ENCODE measurements around the gene PNPLA7.

PNPLA7 gene

DNA sequence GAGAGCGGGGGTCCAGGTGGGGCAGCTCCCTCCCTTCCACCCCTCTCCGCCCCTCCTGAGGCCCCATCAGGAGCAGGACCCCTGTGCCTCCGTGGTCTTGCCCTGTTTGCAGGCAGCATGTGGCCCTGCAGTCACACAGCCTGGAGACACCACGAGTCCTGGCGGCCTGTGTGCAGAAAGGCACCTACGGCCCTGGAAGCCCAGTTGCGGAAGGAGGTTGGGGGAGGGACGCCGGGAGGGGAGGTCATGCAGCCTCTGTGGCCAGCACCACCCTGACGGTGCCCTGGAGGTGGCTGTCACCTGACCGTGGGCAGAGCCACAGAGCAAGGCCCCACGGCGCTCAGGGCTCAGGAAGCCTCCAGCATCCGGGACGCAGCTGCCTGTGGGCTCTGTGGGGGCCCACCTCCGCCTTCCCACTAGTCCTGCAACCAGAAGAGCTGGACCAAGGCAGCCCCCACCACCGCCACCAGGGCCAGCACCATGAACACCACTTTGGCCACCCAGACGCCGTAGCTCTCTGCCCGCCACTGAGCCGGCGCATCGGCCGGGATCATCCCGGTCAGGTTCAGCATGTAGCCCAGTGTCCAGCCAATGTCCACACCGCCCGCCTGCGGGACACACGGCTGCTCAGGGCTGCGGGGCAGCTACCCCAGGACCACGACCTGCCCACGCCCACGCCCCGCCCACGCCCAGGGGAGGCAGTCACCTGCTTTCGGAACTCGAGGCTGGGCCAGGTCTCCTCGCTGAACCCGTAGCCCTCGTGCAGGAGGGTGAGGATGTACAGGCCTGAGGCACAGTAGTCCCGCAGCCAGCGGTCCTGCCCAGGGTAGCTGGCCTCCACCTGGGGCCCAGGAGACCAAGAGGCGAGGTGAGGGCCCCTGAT, 115.5 kb downstream of the PNPLA7 start:
- TF ChIP-seq POLR2AphosphoS5 (IDR thresholded peaks at IDR 0.05; ENCODE audit: low read depth, low read length) (no peak), POLR2A (IDR thresholded peaks at IDR 0.05; ENCODE audit: low read depth, low read length) (no peak), TAF1 (IDR thresholded peaks at IDR 0.05; ENCODE audit: borderline replicate concordance, low read depth, low read length) (no peak)
- no peak for FAIRE-seq
- DNase-seq (ENCODE audit: insufficient read length) = no peak

DNA sequence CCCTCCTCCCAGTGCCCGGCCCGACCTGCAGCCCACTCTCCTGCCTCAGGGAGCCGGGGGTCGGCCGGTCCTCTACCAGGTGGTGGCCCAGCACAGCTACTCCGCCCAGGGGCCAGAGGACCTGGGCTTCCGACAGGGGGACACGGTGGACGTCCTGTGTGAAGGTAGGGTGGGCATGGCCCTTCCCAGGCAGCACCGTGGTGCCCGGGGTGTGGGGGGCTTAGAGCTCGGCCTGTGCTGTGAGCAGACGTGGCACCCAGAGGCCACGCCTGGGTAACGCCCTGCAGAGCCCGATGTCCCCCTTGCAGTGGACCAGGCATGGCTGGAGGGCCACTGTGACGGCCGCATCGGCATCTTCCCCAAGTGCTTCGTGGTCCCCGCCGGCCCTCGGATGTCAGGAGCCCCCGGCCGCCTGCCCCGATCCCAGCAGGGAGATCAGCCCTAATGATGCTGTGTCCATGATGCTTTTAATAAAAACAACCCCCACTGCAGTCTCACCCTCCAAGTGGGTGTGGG, 116.2 kb downstream of the PNPLA7 start:
- TF ChIP-seq POLR2AphosphoS5 (IDR thresholded peaks at IDR 0.05; ENCODE audit: low read depth, low read length) = no peak
- TF ChIP-seq POLR2A (IDR thresholded peaks at IDR 0.05; ENCODE audit: low read depth, low read length) = no peak
- TF ChIP-seq TAF1 (IDR thresholded peaks at IDR 0.05; ENCODE audit: borderline replicate concordance, low read depth, low read length) = no peak
- FAIRE-seq = no peak

DNA sequence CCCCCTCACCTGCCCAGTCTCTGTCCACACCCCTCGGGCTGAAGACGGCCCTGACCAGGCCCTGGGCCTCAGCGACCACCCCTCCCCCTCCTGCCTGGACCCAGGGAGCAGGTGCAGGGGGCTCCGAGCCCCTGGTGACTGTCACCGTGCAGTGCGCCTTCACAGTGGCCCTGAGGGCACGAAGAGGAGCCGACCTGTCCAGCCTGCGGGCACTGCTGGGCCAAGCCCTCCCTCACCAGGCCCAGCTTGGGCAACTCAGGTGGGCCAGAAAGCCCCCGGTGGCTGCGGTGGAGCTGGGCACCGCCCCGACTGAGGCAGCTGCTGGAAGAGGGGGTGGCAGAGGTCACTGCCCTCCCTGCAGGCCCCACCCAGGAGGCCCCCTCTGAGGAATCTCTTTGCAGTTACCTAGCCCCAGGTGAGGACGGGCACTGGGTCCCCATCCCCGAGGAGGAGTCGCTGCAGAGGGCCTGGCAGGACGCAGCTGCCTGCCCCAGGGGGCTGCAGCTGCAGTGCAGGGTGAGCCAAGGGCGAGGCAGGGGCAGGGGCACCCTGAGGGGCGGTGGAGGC, 116.8 kb downstream of the PNPLA7 start:
- TF ChIP-seq POLR2AphosphoS5 (IDR thresholded peaks at IDR 0.05; ENCODE audit: low read depth, low read length) = no peak
- no peak for TF ChIP-seq TAF1 (IDR thresholded peaks at IDR 0.05; ENCODE audit: borderline replicate concordance, low read depth, low read length)
- TF ChIP-seq POLR2A (IDR thresholded peaks at IDR 0.05; ENCODE audit: low read depth, low read length) = no peak
- FAIRE-seq = no peak
- no peak for DNase-seq (ENCODE audit: insufficient read length)

More for the DNA sequence above, 116.2 kb downstream of the PNPLA7 start:
- no peak for DNase-seq (ENCODE audit: insufficient read length)

DNA sequence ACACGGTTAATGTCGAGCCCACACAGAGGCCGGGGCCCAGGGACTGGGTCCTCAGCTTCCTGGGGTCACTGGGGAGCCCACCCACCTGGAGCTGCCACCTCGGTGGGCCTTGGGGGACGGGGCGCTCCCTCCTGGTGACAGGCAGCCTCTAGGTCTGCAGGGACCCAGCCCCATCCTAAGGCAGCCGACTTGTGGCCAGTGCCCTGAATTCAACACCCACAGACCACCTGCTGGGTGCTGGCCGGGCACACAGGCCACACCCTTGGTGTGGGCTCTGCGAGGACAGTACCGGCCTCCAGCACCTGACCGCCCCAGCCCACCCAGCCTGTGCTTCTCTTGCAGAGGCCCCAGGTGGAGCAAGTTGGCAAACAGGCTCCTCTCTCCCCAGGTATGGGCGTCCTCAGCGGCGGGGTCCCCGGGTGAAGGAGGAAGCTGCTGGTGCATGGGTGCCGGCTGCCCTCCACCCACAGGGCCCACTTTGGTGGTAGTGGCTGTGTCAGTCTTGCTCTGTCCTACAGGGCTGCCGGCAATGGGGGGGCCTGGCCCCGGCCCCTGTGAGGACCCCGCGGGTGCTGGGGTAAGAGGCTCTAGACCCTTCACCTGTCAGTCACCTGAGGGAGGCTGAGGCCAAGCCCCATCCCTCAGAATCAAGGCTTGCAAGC, 117.4 kb downstream of the PNPLA7 start:
- DNase-seq (ENCODE audit: insufficient read length) = no peak

DNA sequence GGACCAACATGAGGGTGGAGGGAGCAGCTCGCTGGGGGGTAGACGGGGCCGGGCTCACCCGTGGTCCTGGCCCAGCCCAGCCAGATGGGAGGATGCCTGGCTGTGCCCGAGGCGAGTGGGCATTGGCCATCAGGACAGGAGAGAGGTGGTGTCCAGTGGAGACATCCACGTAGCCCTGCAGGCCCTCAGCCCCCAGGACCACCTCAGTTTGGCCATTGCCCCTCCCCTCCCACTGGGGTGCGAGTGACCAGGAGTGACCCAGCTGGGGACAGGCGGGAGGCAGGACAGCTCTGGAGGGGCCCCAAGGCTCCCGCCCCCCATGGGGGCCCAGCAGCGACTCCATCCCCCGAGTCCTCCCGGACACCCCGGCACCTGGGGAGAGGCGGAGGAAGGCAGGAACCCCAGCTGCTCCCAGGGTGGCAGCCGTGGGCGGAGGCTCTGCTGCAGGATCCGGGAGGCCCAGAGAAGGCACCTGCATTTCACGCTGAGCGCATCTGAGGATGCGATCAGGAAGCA, 118.7 kb downstream of the PNPLA7 start:
- no peak for DNase-seq (ENCODE audit: insufficient read length)
- no peak for FAIRE-seq
- TF ChIP-seq TAF1 (IDR thresholded peaks at IDR 0.05; ENCODE audit: borderline replicate concordance, low read depth, low read length) (no peak), POLR2AphosphoS5 (IDR thresholded peaks at IDR 0.05; ENCODE audit: low read depth, low read length) (no peak), POLR2A (IDR thresholded peaks at IDR 0.05; ENCODE audit: low read depth, low read length) (no peak)

More for the DNA sequence above, 117.4 kb downstream of the PNPLA7 start:
- no peak for FAIRE-seq
- TF ChIP-seq POLR2AphosphoS5 (IDR thresholded peaks at IDR 0.05; ENCODE audit: low read depth, low read length) = no peak
- no peak for TF ChIP-seq POLR2A (IDR thresholded peaks at IDR 0.05; ENCODE audit: low read depth, low read length)
- no peak for TF ChIP-seq TAF1 (IDR thresholded peaks at IDR 0.05; ENCODE audit: borderline replicate concordance, low read depth, low read length)

DNA sequence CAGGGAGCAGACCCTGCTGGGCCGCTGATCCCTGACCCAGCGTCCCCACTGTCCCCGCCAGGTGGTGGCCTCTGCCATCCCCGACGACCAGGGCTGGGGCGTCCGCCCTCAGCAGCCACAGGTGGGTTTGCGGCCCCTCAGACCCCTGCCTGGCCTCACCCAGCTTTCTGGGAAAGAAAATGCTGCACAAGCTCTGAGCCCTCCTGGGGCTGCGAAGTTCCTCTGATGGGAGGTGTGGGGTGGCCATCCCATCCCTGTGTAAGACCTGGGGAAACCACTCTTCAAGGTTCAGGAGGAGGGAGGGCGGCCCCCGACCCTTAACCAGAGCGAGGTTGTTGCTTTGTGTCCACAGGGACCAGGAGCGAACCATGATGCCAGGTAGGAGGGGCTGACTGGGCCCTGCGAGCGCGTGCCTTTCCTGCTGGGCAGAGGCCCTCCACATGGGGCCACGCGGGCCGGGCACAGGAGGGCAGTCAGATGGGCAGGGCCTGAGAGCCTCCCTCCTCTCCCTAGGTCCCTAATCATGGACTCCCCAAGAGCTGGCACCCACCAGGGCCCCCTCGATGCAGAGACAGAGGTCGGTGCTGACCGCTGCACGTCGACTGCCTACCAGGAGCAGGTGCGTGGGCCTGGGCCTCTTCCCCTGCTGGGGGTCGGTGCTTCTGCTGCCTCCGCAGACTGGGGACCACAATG, 119.3 kb downstream of the PNPLA7 start:
- no peak for FAIRE-seq
- no peak for TF ChIP-seq POLR2A (IDR thresholded peaks at IDR 0.05; ENCODE audit: low read depth, low read length)
- no peak for TF ChIP-seq TAF1 (IDR thresholded peaks at IDR 0.05; ENCODE audit: borderline replicate concordance, low read depth, low read length)
- no peak for TF ChIP-seq POLR2AphosphoS5 (IDR thresholded peaks at IDR 0.05; ENCODE audit: low read depth, low read length)

DNA sequence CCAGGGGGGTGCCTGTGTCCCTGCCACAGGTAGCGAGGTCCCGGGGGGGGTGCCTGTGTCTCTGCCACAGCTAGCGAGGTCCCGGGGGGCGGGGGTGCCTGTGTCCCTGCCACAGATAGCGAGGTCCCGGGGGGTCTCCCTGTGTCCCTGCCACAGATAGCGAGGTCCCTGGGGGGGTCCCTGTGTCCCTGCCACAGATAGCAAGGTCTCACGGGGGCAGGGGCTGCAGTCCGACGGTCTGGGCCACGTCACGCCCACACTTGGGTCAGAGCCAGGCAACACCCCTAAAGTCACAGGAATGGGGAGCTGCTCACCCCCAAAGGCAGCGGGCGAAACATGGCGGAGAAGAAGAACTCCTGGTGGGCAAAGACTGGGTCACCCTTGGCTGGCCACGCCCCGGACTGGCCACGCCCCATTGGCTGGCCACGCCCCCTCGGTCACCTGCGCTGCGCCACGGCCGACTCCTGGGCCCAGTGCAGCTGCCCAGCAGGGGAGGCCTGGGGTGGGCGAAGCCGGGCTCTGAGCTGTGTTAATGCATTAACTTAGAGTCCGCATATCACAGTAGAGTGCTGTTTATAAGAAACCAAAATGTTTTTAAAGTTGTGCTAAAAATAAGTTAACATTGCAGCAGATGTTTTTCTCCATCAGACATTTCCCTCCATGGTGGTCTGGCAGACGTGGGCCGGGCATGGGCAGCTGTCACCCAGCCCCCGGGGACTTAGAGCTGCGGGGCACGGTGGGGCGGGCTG, 120.1 kb downstream of the PNPLA7 start:
- FAIRE-seq (peak; percentile 56), DNase-seq (ENCODE audit: insufficient read length) (peak; percentile 74)
- TF ChIP-seq POLR2A (IDR thresholded peaks at IDR 0.05; ENCODE audit: low read depth, low read length) (no peak), TAF1 (IDR thresholded peaks at IDR 0.05; ENCODE audit: borderline replicate concordance, low read depth, low read length) (no peak), POLR2AphosphoS5 (IDR thresholded peaks at IDR 0.05; ENCODE audit: low read depth, low read length) (no peak)

More for the DNA sequence above, 119.3 kb downstream of the PNPLA7 start:
- peak; percentile 14 for DNase-seq (ENCODE audit: insufficient read length)

DNA sequence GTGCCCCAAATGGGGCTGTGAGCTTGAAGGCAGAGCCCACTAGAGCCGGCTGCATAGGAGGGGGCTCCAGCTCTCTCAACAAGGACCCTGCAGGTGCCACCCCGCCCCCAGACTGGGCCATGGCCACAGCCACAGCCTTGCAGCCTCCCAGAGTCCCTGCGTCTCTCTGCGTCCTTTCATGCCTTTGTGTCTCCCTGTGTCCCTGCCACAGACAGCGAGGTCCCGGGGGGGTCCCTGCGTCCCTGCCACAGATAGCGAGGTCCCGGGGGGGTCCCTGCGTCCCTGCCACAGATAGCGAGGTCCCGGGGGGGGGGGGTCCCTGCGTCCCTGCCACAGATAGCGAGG, 120.7 kb downstream of the PNPLA7 start:
- FAIRE-seq (no peak), DNase-seq (ENCODE audit: insufficient read length) (no peak)
- TF ChIP-seq POLR2A (IDR thresholded peaks at IDR 0.05; ENCODE audit: low read depth, low read length) (no peak), POLR2AphosphoS5 (IDR thresholded peaks at IDR 0.05; ENCODE audit: low read depth, low read length) (no peak), TAF1 (IDR thresholded peaks at IDR 0.05; ENCODE audit: borderline replicate concordance, low read depth, low read length) (no peak)

DNA sequence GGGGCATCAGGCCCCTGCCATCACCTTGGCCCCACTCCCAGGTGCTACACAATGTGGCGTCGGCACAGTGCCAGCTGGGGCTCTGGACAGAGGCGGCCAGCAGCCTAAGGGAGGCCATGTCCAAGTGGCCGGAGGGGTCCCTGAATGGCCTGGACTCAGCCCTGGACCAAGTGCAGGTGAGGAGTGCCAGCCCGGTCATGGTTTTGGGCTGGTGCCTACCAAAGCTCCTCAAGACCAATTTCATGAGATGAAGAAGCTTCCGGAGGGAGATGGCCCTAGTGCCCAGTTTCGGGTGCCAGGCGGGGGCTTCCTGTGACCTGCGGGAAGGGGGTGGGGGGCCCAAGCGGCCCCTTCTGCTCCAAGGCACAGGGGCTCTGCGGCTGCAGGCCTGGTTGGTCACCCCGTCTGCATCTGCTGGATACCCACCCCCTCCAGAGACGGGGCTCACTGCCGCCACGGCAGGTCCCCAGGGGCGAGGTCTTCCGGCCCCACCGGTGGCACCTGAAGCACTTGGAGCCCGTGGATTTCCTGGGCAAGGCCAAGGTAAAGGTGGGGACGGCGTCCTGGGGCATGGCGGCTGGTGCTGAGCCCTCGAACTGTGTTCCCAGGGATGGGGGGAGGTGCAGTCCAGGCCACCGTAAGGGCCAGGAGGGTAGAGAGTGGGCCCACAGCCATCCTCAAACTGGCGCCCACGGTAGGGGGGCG, 121.2 kb downstream of the PNPLA7 start:
- TF ChIP-seq POLR2AphosphoS5 (IDR thresholded peaks at IDR 0.05; ENCODE audit: low read depth, low read length) (no peak), POLR2A (IDR thresholded peaks at IDR 0.05; ENCODE audit: low read depth, low read length) (no peak), TAF1 (IDR thresholded peaks at IDR 0.05; ENCODE audit: borderline replicate concordance, low read depth, low read length) (no peak)
- FAIRE-seq = no peak
- no peak for DNase-seq (ENCODE audit: insufficient read length)

DNA sequence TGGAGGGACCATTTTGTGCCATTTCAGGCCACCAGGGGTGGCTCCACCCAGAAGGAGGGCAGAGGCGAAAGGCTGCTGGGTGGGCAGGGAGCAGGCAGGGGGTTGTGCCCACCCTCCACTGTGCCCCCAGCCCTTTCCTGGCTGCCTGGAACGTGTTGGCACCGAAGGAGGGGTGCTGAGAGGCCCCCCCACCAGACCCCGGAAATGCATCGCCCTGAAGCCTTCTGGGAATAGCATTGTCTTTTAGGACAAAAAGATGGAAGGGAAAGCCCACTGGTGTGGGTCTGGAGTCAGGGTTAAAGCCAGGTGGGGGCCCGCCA, 121.9 kb downstream of the PNPLA7 start:
- TF ChIP-seq POLR2A (IDR thresholded peaks at IDR 0.05; ENCODE audit: low read depth, low read length) = no peak
- TF ChIP-seq TAF1 (IDR thresholded peaks at IDR 0.05; ENCODE audit: borderline replicate concordance, low read depth, low read length) = no peak
- TF ChIP-seq POLR2AphosphoS5 (IDR thresholded peaks at IDR 0.05; ENCODE audit: low read depth, low read length) = no peak
- FAIRE-seq = no peak
- no peak for DNase-seq (ENCODE audit: insufficient read length)

Measured in GM12892 (cell line).